ENCODE measurements around the gene SHC2.

DNA sequence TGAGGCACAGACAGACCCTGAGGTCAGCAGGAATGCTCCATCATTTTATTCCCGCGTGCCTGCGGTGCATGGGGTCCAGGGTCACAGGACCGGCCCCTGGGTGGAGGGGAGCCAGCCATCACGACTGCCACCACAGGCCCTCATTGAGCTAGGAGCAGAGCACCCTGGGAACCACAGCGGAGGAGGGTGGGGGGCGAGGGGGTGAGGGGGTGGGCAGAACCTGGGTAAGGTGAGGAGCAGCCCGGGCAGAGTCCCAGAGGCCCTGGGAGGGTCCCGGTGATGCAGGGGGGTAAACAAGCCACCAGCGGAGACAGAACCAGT lies 34.2 kb upstream of the SHC2 start:
- TF ChIP-seq POLR2AphosphoS5 (IDR thresholded peaks at IDR 0.05; ENCODE audit: low read depth, low read length): no peak
- no peak for TF ChIP-seq POLR2A (IDR thresholded peaks at IDR 0.05; ENCODE audit: low read depth, low read length)
- no peak for TF ChIP-seq PAX5 (IDR thresholded peaks at IDR 0.05; ENCODE audit: insufficient read depth, low read length, severe bottlenecking)
- no peak for TF ChIP-seq TAF1 (IDR thresholded peaks at IDR 0.05; ENCODE audit: low read depth, low read length)
- TF ChIP-seq SPI1 (IDR thresholded peaks at IDR 0.05; ENCODE audit: low read depth, low read length): no peak
- no peak for TF ChIP-seq POU2F2 (IDR thresholded peaks at IDR 0.05; ENCODE audit: low read depth, low read length)

Data from GM12891 (cell line).